GM21717 (cell line): ENCODE results near the gene EIF5AL1.
"Not testable (repeated sequence)": the region's sequence is repeated elsewhere in the genome, so short reads cannot be mapped to it uniquely, and the experiment has no call there.

Source experiments
- ATAC-seq: cut with Tn5 transposase; IDR thresholded peaks from one replicate; pipeline ENCODE4 v1.9.1; 2021; ENCODE audit warnings: mild to moderate bottlenecking, moderate library complexity; ENCODE audit not compliant: unreplicated experiment

Gene EIF5AL1

GRCh38 chr10:79511891-79512583 is at the start of gene EIF5AL1:
TSS of gene EIF5AL1 (plus strand) at chr10:79512533. CDS start at chr10:79512650, 117 bp downstream.
- not testable (repeated sequence) for ATAC-seq

- ATAC-seq, result no peak
These were observed 48.5 kb upstream of the EIF5AL1 start for GRCh38 chr10:79463578-79464496.

- ATAC-seq, result no peak
These were observed 47.0 kb upstream of the EIF5AL1 start for GRCh38 chr10:79465341-79465740.

GRCh38 chr10:79468015-79468560 is 44.2 kb upstream of the EIF5AL1 start:
- ATAC-seq, result no peak

- ATAC-seq, result no peak
These were observed 43.3 kb upstream of the EIF5AL1 start for GRCh38 chr10:79468841-79469585.

GRCh38 chr10:79470096-79470495 is 42.2 kb upstream of the EIF5AL1 start:
- ATAC-seq, result no peak

- ATAC-seq, result no peak
These were observed 40.6 kb upstream of the EIF5AL1 start for GRCh38 chr10:79471776-79472175.

- ATAC-seq, result no peak
These were observed 39.9 kb upstream of the EIF5AL1 start for GRCh38 chr10:79472449-79472848.

- no peak for ATAC-seq
These were observed 39.4 kb upstream of the EIF5AL1 start for GRCh38 chr10:79472951-79473350.

GRCh38 chr10:79473496-79474095 is 38.7 kb upstream of the EIF5AL1 start:
- ATAC-seq, result no peak

GRCh38 chr10:79475119-79475653 is 37.1 kb upstream of the EIF5AL1 start:
- no peak for ATAC-seq

GRCh38 chr10:79475877-79476276 is 36.5 kb upstream of the EIF5AL1 start:
- ATAC-seq, result no peak

- no peak for ATAC-seq
These were observed 35.7 kb upstream of the EIF5AL1 start for GRCh38 chr10:79476645-79477044.

GRCh38 chr10:79477456-79477855 is 34.9 kb upstream of the EIF5AL1 start:
- no peak for ATAC-seq

GRCh38 chr10:79479283-79479909 is 32.9 kb upstream of the EIF5AL1 start:
- ATAC-seq, result no peak

GRCh38 chr10:79482304-79482703 is 30.0 kb upstream of the EIF5AL1 start:
- ATAC-seq, result no peak

- no peak for ATAC-seq
These were observed 29.6 kb upstream of the EIF5AL1 start for GRCh38 chr10:79482741-79483140.

- ATAC-seq, result no peak
These were observed 29.0 kb upstream of the EIF5AL1 start for GRCh38 chr10:79483299-79483698.

GRCh38 chr10:79483948-79484347 is 28.4 kb upstream of the EIF5AL1 start:
- ATAC-seq, result no peak

- ATAC-seq, result no peak
These were observed 27.9 kb upstream of the EIF5AL1 start for GRCh38 chr10:79484476-79484875.
